Measurements from ENCODE around the gene ZNF543. TPM values are rescaled to one million over a fixed set of nuclear protein-coding genes. Genes with fewer than 3 reads are reported as not detected.

The ZNF543 gene
- total RNA-seq, 1 donor from 2014 or later: 5.3 TPM

Other genes starting within 250 kb of the ZNF543 start
- not detected for gene USP29, start 200.5 kb upstream of the ZNF543 start, total RNA-seq
- not detected for gene ZIM3, start 175.3 kb upstream of the ZNF543 start, total RNA-seq
- not detected for gene DUXA, start 153.0 kb upstream of the ZNF543 start, total RNA-seq
- 41.9 TPM for gene ZNF264, start 129.0 kb upstream of the ZNF543 start, total RNA-seq
- gene AURKC, start 89.4 kb upstream of the ZNF543 start, total RNA-seq: 1.7 TPM
- 13.6 TPM for gene ZNF805, start 79.8 kb upstream of the ZNF543 start, total RNA-seq
- gene ZNF460, start 40.0 kb upstream of the ZNF543 start, total RNA-seq: 51.4 TPM
- gene ZNF304, start 30.8 kb downstream of the ZNF543 start, total RNA-seq: 7.4 TPM
- gene TRAPPC2B, start 43.1 kb downstream of the ZNF543 start, total RNA-seq: 6.9 TPM
- gene ZNF547, start 43.1 kb downstream of the ZNF543 start, total RNA-seq: 3.4 TPM
- gene ZNF548, start 69.4 kb downstream of the ZNF543 start, total RNA-seq: 19.6 TPM
- 12.6 TPM for gene ZNF17, start 90.7 kb downstream of the ZNF543 start, total RNA-seq
- gene ZNF749, start 114.9 kb downstream of the ZNF543 start, total RNA-seq: 6.7 TPM
- 0.71 TPM for gene VN1R1, start 136.7 kb downstream of the ZNF543 start, total RNA-seq
- 10.0 TPM for gene ZNF772, start 157.1 kb downstream of the ZNF543 start, total RNA-seq
- 12.9 TPM for gene ZNF419, start 167.3 kb downstream of the ZNF543 start, total RNA-seq
- gene ZNF773, start 179.5 kb downstream of the ZNF543 start, total RNA-seq: 8.4 TPM
- 6.0 TPM for gene ZNF549, start 206.9 kb downstream of the ZNF543 start, total RNA-seq
- 8.8 TPM for gene ZNF550, start 239.4 kb downstream of the ZNF543 start, total RNA-seq

All from lower lobe of right lung (tissue), 1 donor.